K562 (cell line): ENCODE measurements around the gene ASGR2. TPM values are rescaled to one million over a fixed set of nuclear protein-coding genes. Genes with fewer than 3 reads are reported as not detected.

ENCODE experiments used
- ATAC-seq: fragments of 200-7000 bp; cut with Tn5 transposase; 3 replicates; pipeline ENCODE4 v1.9.1; 2020; ENCODE audit warnings: moderate library complexity
- BruUV-seq: library from RNA; stranded (reverse); fragments of 400-500 nt; replicated peaks from 2 replicates; lab custom pipeline; 2021; lab: Mats Ljungman, UMichigan
- CTCF ChIA-PET: fragments of 300-600 bp; formaldehyde crosslinking; extraction: SDS; loops from one replicate; lab custom pipeline; 2021; ENCODE audit warnings: low intra/inter-chr PET ratio; lab: Yijun Ruan, JAX
- POLR2A ChIA-PET: fragments of 300-600, 350-650 bp; sonication (Branson Sonifier 250); formaldehyde crosslinking; extraction: SDS; loops from one replicate; lab custom pipeline; 2021; ENCODE audit warnings: antibody characterized with exemption, inconsistent platforms; lab: Yijun Ruan, JAX
- DNase-seq, 4 experiments: peaks; one replicate each; pipeline versions ENCODE4 v3.0.0 to v3.0.0-alpha.2; 2011 to 2018; ENCODE audit warnings: low spot score in 3 of 4, mixed read lengths in 3 of 4; ENCODE audit errors: extremely low read depth in 1 of 4
- FAIRE-seq: peaks from 2 replicates; lab custom pipeline; 2011; peaks lifted over from hg19 to GRCh38; lab: Jason Lieb, UNC
- H2AFZ ChIP-seq: 2 replicates; pipeline ENCODE4 v1.6.0; 2011; ENCODE audit warnings: low read depth, low read length, control low read depth, inconsistent platforms
- H3K27ac ChIP-seq: fragments of 200-600 bp; 3 replicates; pipeline ENCODE4 v1.8.0; 2011; ENCODE audit warnings: low read depth, mild to moderate bottlenecking, control low read depth, inconsistent platforms, low read length, moderate library complexity, mixed read lengths; ENCODE audit errors: extremely low read depth
- H3K27me3 ChIP-seq, 2 experiments: fragments of 300-600 bp in 1 of 2; 2 replicates in 1 of 2; 3 replicates in 1 of 2; pipeline versions ENCODE4 v1.6.0 to v1.8.0; 2011; ENCODE audit warnings: inconsistent platforms in 2 of 2, low read length in 2 of 2, mild to moderate bottlenecking in 1 of 2, mixed read lengths in 1 of 2, moderate library complexity in 1 of 2; ENCODE audit not compliant: control insufficient read depth in 2 of 2, insufficient read depth in 2 of 2
- H3K36me3 ChIP-seq: fragments of 300-600 bp; 3 replicates; pipeline ENCODE4 v1.8.0; 2011; ENCODE audit warnings: mild to moderate bottlenecking, low read length, inconsistent platforms; ENCODE audit not compliant: control insufficient read depth, insufficient read depth
- H3K4me1 ChIP-seq, 2 experiments: fragments of 200-600 bp in 1 of 2; replicated peaks in 1 of 2; 2 replicates in 1 of 2; 3 replicates in 1 of 2; pipeline versions ENCODE4 v1.5.1 to v1.8.0; 2011; ENCODE audit warnings: inconsistent platforms in 2 of 2, low read length in 2 of 2, mild to moderate bottlenecking in 1 of 2, mixed read lengths in 1 of 2, moderate library complexity in 1 of 2; ENCODE audit not compliant: control insufficient read depth in 2 of 2, insufficient read depth in 2 of 2
- H3K4me2 ChIP-seq: 2 replicates; pipeline ENCODE4 v1.6.1; 2011; ENCODE audit warnings: low read length, control low read depth, inconsistent platforms, mixed read lengths; ENCODE audit not compliant: insufficient read depth
- H3K4me3 ChIP-seq: fragments of 200-600 bp; sonication (generic), shearing (Covaris generic); 2 replicates; pipeline ENCODE4 v1.5.1; 2016; ENCODE audit warnings: control low read depth, inconsistent platforms
- H3K79me2 ChIP-seq: fragments of 200-600 bp; 3 replicates; pipeline ENCODE4 v1.8.0; 2011; ENCODE audit warnings: low read length, inconsistent platforms; ENCODE audit not compliant: control insufficient read depth, insufficient read depth
- H3K9ac ChIP-seq, 2 experiments: 2 replicates each; pipeline versions ENCODE4 v1.6.0 to v1.6.1; 2011; ENCODE audit warnings: low read depth in 2 of 2, low read length in 2 of 2, control low read depth in 1 of 2, inconsistent platforms in 1 of 2, mild to moderate bottlenecking in 1 of 2, mixed read lengths in 1 of 2; ENCODE audit not compliant: insufficient read depth in 1 of 2
- H3K9me1 ChIP-seq: one replicate; pipeline ENCODE4 v1.6.0; 2011; ENCODE audit warnings: inconsistent platforms, mild to moderate bottlenecking, low read length, moderate library complexity; ENCODE audit not compliant: control insufficient read depth, insufficient read depth
- H3K9me3 ChIP-seq: replicated peaks from 2 replicates; pipeline ENCODE4 v1.5.1; 2011; ENCODE audit warnings: low read depth, low read length, inconsistent platforms; ENCODE audit not compliant: control insufficient read depth, insufficient read depth
- H4K20me1 ChIP-seq: replicated peaks from 2 replicates; pipeline ENCODE4 v1.6.1; 2011; ENCODE audit warnings: low read length, inconsistent platforms, mixed read lengths; ENCODE audit not compliant: control insufficient read depth, insufficient read depth
- ARID1B ChIP-seq: fragments of 450-650 bp; IDR thresholded peaks from 2 replicates; pipeline ENCODE4 v1.6.1; 2016; ENCODE audit warnings: antibody characterized with exemption, mild to moderate bottlenecking, inconsistent platforms
- ARID3A ChIP-seq: IDR thresholded peaks from 2 replicates; pipeline ENCODE4 v1.6.1; 2012; ENCODE audit warnings: low read depth, low read length, improper control_type of control experiment, borderline replicate concordance
- BRF1 ChIP-seq: IDR thresholded peaks from 3 replicates; pipeline ENCODE4 v1.6.1; 2011; ENCODE audit warnings: borderline replicate concordance, mild to moderate bottlenecking; ENCODE audit not compliant: insufficient read length; ENCODE audit errors: extremely low read depth
- C11orf30 ChIP-seq: fragments of 450-650 bp; IDR thresholded peaks from 2 replicates; pipeline ENCODE4 v1.6.1; 2016; ENCODE audit warnings: low read depth, mild to moderate bottlenecking
- CREB3L1 ChIP-seq: fragments of 450-650 bp; IDR thresholded peaks from 2 replicates; pipeline ENCODE4 v1.6.1; 2014; ENCODE audit warnings: low read depth, mild to moderate bottlenecking, moderate library complexity, borderline replicate concordance
- GATAD2A ChIP-seq: fragments of 450-650 bp; IDR thresholded peaks from 2 replicates; pipeline ENCODE4 v1.6.1; 2017
- HDAC1 ChIP-seq, 2 experiments: fragments of 450-650 bp; IDR thresholded peaks; 2 replicates each; pipeline ENCODE4 v1.6.1; 2016 to 2017; ENCODE audit warnings: inconsistent platforms in 1 of 2, mild to moderate bottlenecking in 1 of 2, moderate library complexity in 1 of 2
- NBN ChIP-seq: fragments of 450-650 bp; IDR thresholded peaks from 2 replicates; pipeline ENCODE4 v1.6.1; 2016; ENCODE audit warnings: low read depth, mild to moderate bottlenecking
- NR4A1 ChIP-seq, 2 experiments: fragments of 250-450 bp in 1 of 2; fragments of 450-650 bp in 1 of 2; sonication (Bioruptor Pico) in 1 of 2; IDR thresholded peaks; 2 replicates each; pipeline versions ENCODE4 v1.4.0 to v1.6.1; 2016 to 2020; ENCODE audit warnings: mild to moderate bottlenecking in 2 of 2, missing compliant biosample characterization in 1 of 2, missing genetic modification characterization in 1 of 2, moderate library complexity in 1 of 2
- PREB ChIP-seq: sonication (generic); formaldehyde crosslinking; IDR thresholded peaks from 2 replicates; pipeline ENCODE4 v1.8.1; 2023; ENCODE audit warnings: mild to moderate bottlenecking, missing genetic modification reagents
- SIRT6 ChIP-seq: IDR thresholded peaks from one replicate; pipeline ENCODE4 v1.6.1; 2012; ENCODE audit warnings: low read depth, mild to moderate bottlenecking, control low read depth, inconsistent platforms, low read length, moderate library complexity
- SMC3 ChIP-seq: conservative IDR thresholded peaks from 2 replicates; pipeline ENCODE4 v1.6.1; 2011; ENCODE audit warnings: low read depth, low read length, improper control_type of control experiment; ENCODE audit not compliant: insufficient read depth
- TAF15 ChIP-seq: fragments of 200-400 bp; formaldehyde crosslinking; IDR thresholded peaks from 2 replicates; pipeline ENCODE4 v1.6.1; 2017; ENCODE audit warnings: mild to moderate bottlenecking, low read depth, low read length, moderate library complexity
- TAF7 ChIP-seq: fragments of 450-650 bp; IDR thresholded peaks from 2 replicates; pipeline ENCODE4 v1.6.1; 2016; ENCODE audit warnings: missing genetic modification characterization, missing compliant biosample characterization
- ZEB2 ChIP-seq: fragments of 450-650 bp; IDR thresholded peaks from 2 replicates; pipeline ENCODE4 v1.6.1; 2016
- ZNF174 ChIP-seq: fragments of 250-450 bp; sonication (Bioruptor Pico); IDR thresholded peaks from 2 replicates; pipeline ENCODE4 v1.4.0; 2020; ENCODE audit warnings: mild to moderate bottlenecking
- ZNF239 ChIP-seq: fragments of 250-450 bp; sonication (Bioruptor Pico); IDR thresholded peaks from 2 replicates; pipeline ENCODE4 v1.4.0; 2020; ENCODE audit warnings: mild to moderate bottlenecking
- ZNF76 ChIP-seq: fragments of 250-450 bp; sonication (Bioruptor Pico); IDR thresholded peaks from 2 replicates; pipeline ENCODE4 v1.4.0; 2020; ENCODE audit warnings: mild to moderate bottlenecking, moderate library complexity, borderline replicate concordance
- WGBS: fragments of 100-300 bp; shearing (Covaris generic); methylation state at CpG from one replicate; pipeline ENCODE4 v1.1.6; 2016; ENCODE audit warnings: low coverage, mixed read lengths; ENCODE audit not compliant: insufficient coverage; ENCODE audit errors: missing lambda C conversion rate; 5-methylcytosine and 5-hydroxymethylcytosine counted together
- in situ Hi-C: fragments of 300-500 bp; cut with MboI; formaldehyde crosslinking; loops from 4 replicates; pipeline ENCODE4 v1.15.0; 2018; ENCODE audit warnings: inconsistent platforms, mixed read lengths
- intact Hi-C: fragments of 100-400 bp; cut with micrococcal nuclease; formaldehyde crosslinking; loops from 2 replicates; pipeline ENCODE4 v1.14.2; 2022
- polyA plus RNA-seq, 8 experiments: library from polyadenylated mRNA; depleted of rRNA in 4 of 8; stranded (reverse) in 5 of 8; unstranded in 3 of 8; fragments of >200 nt; fragmentation: Nextera tagmentation in 2 of 8; fragmentation: Illumina TruSeq in 1 of 8; extraction: Ambion mirVana in 2 of 8; extraction: Trizol in 1 of 8; gene quantifications; 2 replicates each; pipeline versions ENCODE4 v1.2.1 to v1.2.3, GENCODE V29; 2011 to 2014; ENCODE audit warnings: inconsistent platforms in 1 of 8, missing spikeins in 1 of 8
- total RNA-seq, 7 experiments: library from RNA; depleted of rRNA in 6 of 7; stranded (reverse); fragments of >200 nt in 6 of 7; fragmentation: Illumina TruSeq in 2 of 7; extraction: Trizol in 2 of 7; gene quantifications; 2 replicates each; pipeline versions ENCODE4 v1.2.1 to v1.2.3, GENCODE V29; 2011 to 2021; ENCODE audit warnings: low replicate concordance in 1 of 7
- TF ChIP-seq, protein P1 (sequence below): sonication (generic); formaldehyde crosslinking; IDR thresholded peaks from 2 replicates; pipeline ENCODE4 v1.8.1; 2023; ENCODE audit warnings: mild to moderate bottlenecking, missing genetic modification reagents, moderate library complexity

The ASGR2 gene
- total and polyA plus RNA-seq, 9 of the 15 experiments (the other 6 are each of a cell fraction or from before 2014, with no cell fraction given): not detected

DNA sequence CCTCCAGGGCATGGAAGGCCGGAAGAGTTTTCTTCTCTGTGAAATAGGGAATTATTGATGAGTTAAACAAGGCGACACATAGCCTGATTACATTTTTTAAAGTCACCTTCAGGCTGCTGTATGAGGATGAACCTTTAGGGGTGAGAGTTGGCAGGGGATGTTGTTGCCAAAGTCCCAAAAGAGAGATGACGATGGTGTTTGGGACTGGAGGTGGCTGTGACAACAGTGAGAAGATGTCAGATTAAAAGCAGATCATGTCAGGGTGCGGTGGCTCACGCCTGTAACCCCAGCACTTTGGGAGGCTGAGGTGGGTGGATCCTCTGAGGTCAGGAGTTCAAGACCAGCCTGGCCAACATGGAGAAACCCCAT lies 16.8 kb upstream of the ASGR2 start:
- H3K27ac ChIP-seq: no peak overlapping the region
- H3K4me2 ChIP-seq: no peak overlapping the region
- BruUV-seq: no TSS peak
- in situ Hi-C loops (loop anchor here (5.0 kb wide), 1 partner anchor 79 kb away; no protein-coding TSS in a partner anchor), intact Hi-C loops (loop anchor here (10.0 kb wide), 1 partner anchor 217 kb away; no protein-coding TSS in a partner anchor)
- no peak overlapping the region for H3K4me3 ChIP-seq
- no peaks in the 10 kb centered on the region for H4K20me1 ChIP-seq
- H3K9me1 ChIP-seq: no peaks in the 10 kb centered on the region
- H3K9me3 ChIP-seq: no peaks in the 10 kb centered on the region
- H2AFZ ChIP-seq: no peak overlapping the region
- no peak for DNase-seq
- no peak for TF ChIP-seq TAF15
- no peak for TF ChIP-seq SIRT6
- no peak for TF ChIP-seq ARID3A
- TF ChIP-seq NBN: no peak
- TF ChIP-seq HDAC1 (IDR thresholded peaks at IDR 0.05): no peak
- no peak for TF ChIP-seq ZEB2
- TF ChIP-seq ZNF76 (CRISPR knock-in tag): no peak
- no peak for TF ChIP-seq TAF7 (tag)
- TF ChIP-seq BRF1: no peak
- no peak for TF ChIP-seq SMC3
- TF ChIP-seq CREB3L1: no peak
- TF ChIP-seq NR4A1 (CRISPR knock-in tag; IDR thresholded peaks at IDR 0.05): no peak
- no peak for TF ChIP-seq NR4A1 (tag; IDR thresholded peaks at IDR 0.05)
- no peak for TF ChIP-seq PREB
- no peak for TF ChIP-seq ARID1B
- no peak for TF ChIP-seq ZNF174
- TF ChIP-seq ZNF239 (CRISPR knock-in tag): no peak
- TF ChIP-seq GATAD2A: no peak
- TF ChIP-seq, protein P1, sequence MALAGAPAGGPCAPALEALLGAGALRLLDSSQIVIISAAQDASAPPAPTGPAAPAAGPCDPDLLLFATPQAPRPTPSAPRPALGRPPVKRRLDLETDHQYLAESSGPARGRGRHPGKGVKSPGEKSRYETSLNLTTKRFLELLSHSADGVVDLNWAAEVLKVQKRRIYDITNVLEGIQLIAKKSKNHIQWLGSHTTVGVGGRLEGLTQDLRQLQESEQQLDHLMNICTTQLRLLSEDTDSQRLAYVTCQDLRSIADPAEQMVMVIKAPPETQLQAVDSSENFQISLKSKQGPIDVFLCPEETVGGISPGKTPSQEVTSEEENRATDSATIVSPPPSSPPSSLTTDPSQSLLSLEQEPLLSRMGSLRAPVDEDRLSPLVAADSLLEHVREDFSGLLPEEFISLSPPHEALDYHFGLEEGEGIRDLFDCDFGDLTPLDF (CRISPR knock-in tag): no peak
- no peak for TF ChIP-seq C11orf30
- no peaks in the 10 kb centered on the region for H3K36me3 ChIP-seq
- no peak overlapping the region for H3K9ac ChIP-seq
- peaks cover 0 to 7% of the 10 kb centered on the region in 2 experiments; a peak in 2 of 5 replicates for H3K27me3 ChIP-seq
- no peak for FAIRE-seq
- peaks cover 0 to 8% of the 10 kb centered on the region in 2 experiments; a peak in 2 of 5 replicates for H3K4me1 ChIP-seq
- ChIA-PET CTCF (no interaction called here), POLR2A (no interaction called here)
- WGBS: 12% methylated on average over 5 of the region's 5 CpGs
- no peak for ATAC-seq
- H3K79me2 ChIP-seq: no peaks in the 10 kb centered on the region
